Activated CD4-positive, alpha-beta memory T cell treated with anti-CD3 and anti-CD28 coated beads, Interleukin-2, amount 10 ng/mL, durations not matched to agents 7 days and 5 days (primary cell): ENCODE results near the gene RRP1. TPM values are rescaled to one million over a fixed set of nuclear protein-coding genes. Genes with fewer than 3 reads are reported as not detected.

Experiments used
- CTCF ChIA-PET: fragments of 350-600 bp; sonication (Branson Sonifier 250); formaldehyde crosslinking; loops from one replicate; lab custom pipeline; 2021; ENCODE audit warnings: antibody characterized with exemption, inconsistent platforms; lab: Charles Lee
- POLR2A ChIA-PET: fragments of 350-600 bp; sonication (Branson Sonifier 250); formaldehyde crosslinking; loops from one replicate; lab custom pipeline; 2021; ENCODE audit warnings: antibody characterized with exemption; lab: Charles Lee
- DNase-seq: peaks from one replicate; pipeline ENCODE4 v3.0.0-alpha.2; 2020
- H3K27ac Mint-ChIP-seq: one replicate; pipeline ENCODE4 v1.8.0; 2021; ENCODE audit warnings: mild to moderate bottlenecking, mixed read lengths
- H3K27me3 Mint-ChIP-seq: one replicate; pipeline ENCODE4 v1.8.0; 2021; ENCODE audit warnings: mixed read lengths
- H3K36me3 Mint-ChIP-seq: one replicate; pipeline ENCODE4 v1.8.0; 2021; ENCODE audit warnings: low read depth, mixed read lengths
- H3K4me1 Mint-ChIP-seq: one replicate; pipeline ENCODE4 v1.8.0; 2021; ENCODE audit warnings: mixed read lengths
- H3K4me3 Mint-ChIP-seq: one replicate; pipeline ENCODE4 v1.8.0; 2021; ENCODE audit warnings: mild to moderate bottlenecking, mixed read lengths
- H3K9me3 Mint-ChIP-seq: one replicate; pipeline ENCODE4 v1.8.0; 2021; ENCODE audit warnings: mixed read lengths
- total RNA-seq, 2 experiments: library from RNA; stranded (reverse); gene quantifications; one replicate each; pipeline ENCODE4 v1.2.3, GENCODE V29; 2021

The RRP1 gene
- total RNA-seq, 2 experiments from 2014 or later = 22.4 to 22.6 TPM

- DNase-seq = no peak
- Mint-ChIP-seq H3K36me3 (no peaks in the 10 kb centered on the region), H3K4me1 (peaks cover 14% of the 10 kb centered on the region), H3K4me3 (no peak overlapping the region), H3K27me3 (no peaks in the 10 kb centered on the region), H3K27ac (no peak overlapping the region), H3K9me3 (no peaks in the 10 kb centered on the region)
- ChIA-PET CTCF (interaction anchor here (0.6 to 1.8 kb wide), 9 partner anchors 14 to 169 kb away, joined by 3 to 8 read pairs (median 4); no protein-coding TSS in a partner anchor), POLR2A (no interaction called here)
Observed at GRCh38 chr21:43811262-43812105, 22.1 kb downstream of the RRP1 start.

GRCh38 chr21:43812139-43812821, 22.9 kb downstream of the RRP1 start:
- Mint-ChIP-seq H3K27ac (no peak overlapping the region), H3K9me3 (no peaks in the 10 kb centered on the region), H3K36me3 (no peaks in the 10 kb centered on the region), H3K4me1 (peaks cover 14% of the 10 kb centered on the region), H3K27me3 (no peaks in the 10 kb centered on the region), H3K4me3 (no peak overlapping the region)
- ChIA-PET POLR2A (no interaction called here), CTCF (interaction anchor here (1.8 kb wide), 1 partner anchor 128 kb away, joined by 5 read pairs; no protein-coding TSS in a partner anchor)
- DNase-seq = no peak

- CTCF ChIA-PET = interaction anchor here (0.9 kb wide), 1 partner anchor 56 kb away, joined by 4 read pairs; no protein-coding TSS in a partner anchor
- no peaks in the 10 kb centered on the region for H3K27me3 Mint-ChIP-seq
Observed at GRCh38 chr21:43812957-43813655, 23.7 kb downstream of the RRP1 start.

GRCh38 chr21:43813656-43813980, 24.2 kb downstream of the RRP1 start:
- H3K4me1 Mint-ChIP-seq = peaks cover 14% of the 10 kb centered on the region
- POLR2A ChIA-PET = no interaction called here
- DNase-seq = no peak
- H3K4me3 Mint-ChIP-seq = no peak overlapping the region
- peaks cover under 1% of the 10 kb centered on the region for H3K9me3 Mint-ChIP-seq
- H3K36me3 Mint-ChIP-seq = peaks cover under 1% of the 10 kb centered on the region
- H3K27ac Mint-ChIP-seq = no peak overlapping the region
- CTCF ChIA-PET = interaction anchor here (0.9 kb wide), 1 partner anchor 55 kb away, joined by 4 read pairs; no protein-coding TSS in a partner anchor
- H3K27me3 Mint-ChIP-seq = no peaks in the 10 kb centered on the region

More at GRCh38 chr21:43812957-43813655, 23.7 kb downstream of the RRP1 start:
- no peak for DNase-seq
- no peak overlapping the region for H3K4me3 Mint-ChIP-seq
- POLR2A ChIA-PET = no interaction called here
- no peaks in the 10 kb centered on the region for H3K9me3 Mint-ChIP-seq
- H3K36me3 Mint-ChIP-seq = no peaks in the 10 kb centered on the region
- H3K4me1 Mint-ChIP-seq = peaks cover 14% of the 10 kb centered on the region
- no peak overlapping the region for H3K27ac Mint-ChIP-seq

- Mint-ChIP-seq H3K4me3 (no peak overlapping the region), H3K27me3 (peaks cover 2% of the 10 kb centered on the region), H3K4me1 (peaks cover 17% of the 10 kb centered on the region), H3K36me3 (peaks cover 5% of the 10 kb centered on the region), H3K27ac (no peak overlapping the region), H3K9me3 (peaks cover 5% of the 10 kb centered on the region)
- CTCF ChIA-PET = interaction anchor here (0.9 kb wide), 1 partner anchor 54 kb away, joined by 4 read pairs; no protein-coding TSS in a partner anchor
- POLR2A ChIA-PET = no interaction called here
- no peak for DNase-seq
Observed at GRCh38 chr21:43814215-43815106, 25.1 kb downstream of the RRP1 start.

- ChIA-PET CTCF (no interaction called here), POLR2A (no interaction called here)
- Mint-ChIP-seq H3K36me3 (peaks cover 5% of the 10 kb centered on the region), H3K4me3 (no peak overlapping the region), H3K27ac (no peak overlapping the region), H3K27me3 (peaks cover 2% of the 10 kb centered on the region), H3K9me3 (peaks cover 5% of the 10 kb centered on the region), H3K4me1 (peaks cover 17% of the 10 kb centered on the region)
- no peak for DNase-seq
Observed at GRCh38 chr21:43815107-43815613, 25.8 kb downstream of the RRP1 start.

- ChIA-PET POLR2A (interaction anchor here (0.6 kb wide), 1 partner anchor 105 kb away, joined by 3 read pairs; no protein-coding TSS in a partner anchor), CTCF (interaction anchor here (0.5 kb wide), 1 partner anchor 263 kb away, joined by 3 read pairs; no protein-coding TSS in a partner anchor)
- DNase-seq = no peak
- peaks cover 13% of the 10 kb centered on the region for H3K4me1 Mint-ChIP-seq
- peaks cover 2% of the 10 kb centered on the region for H3K27me3 Mint-ChIP-seq
- H3K36me3 Mint-ChIP-seq = peaks cover 5% of the 10 kb centered on the region
- H3K9me3 Mint-ChIP-seq = peaks cover 5% of the 10 kb centered on the region
- H3K4me3 Mint-ChIP-seq = no peak overlapping the region
- no peak overlapping the region for H3K27ac Mint-ChIP-seq
Observed at GRCh38 chr21:43815991-43816390, 26.6 kb downstream of the RRP1 start.

GRCh38 chr21:43816611-43817071, 27.3 kb downstream of the RRP1 start:
- Mint-ChIP-seq H3K4me1 (peaks cover 12% of the 10 kb centered on the region), H3K4me3 (no peak overlapping the region), H3K27ac (no peak overlapping the region), H3K27me3 (peaks cover 2% of the 10 kb centered on the region), H3K36me3 (peaks cover 5% of the 10 kb centered on the region), H3K9me3 (peaks cover 5% of the 10 kb centered on the region)
- DNase-seq = no peak
- POLR2A ChIA-PET = interaction anchor here (0.6 kb wide), 1 partner anchor 105 kb away, joined by 3 read pairs; no protein-coding TSS in a partner anchor
- CTCF ChIA-PET = interaction anchor here (0.5 kb wide), 1 partner anchor 262 kb away, joined by 3 read pairs; no protein-coding TSS in a partner anchor

- no peak overlapping the region for H3K27ac Mint-ChIP-seq
- peaks cover 5% of the 10 kb centered on the region for H3K36me3 Mint-ChIP-seq
- ChIA-PET POLR2A (interaction anchor here (0.6 kb wide), 1 partner anchor 26 kb away, joined by 3 read pairs; no protein-coding TSS in a partner anchor), CTCF (interaction anchor here (0.6 to 0.7 kb wide), 2 partner anchors 143 to 160 kb away, joined by 3 read pairs; no protein-coding TSS in a partner anchor)
- H3K27me3 Mint-ChIP-seq = peaks cover 2% of the 10 kb centered on the region
- H3K9me3 Mint-ChIP-seq = peaks cover 5% of the 10 kb centered on the region
- DNase-seq = no peak
- no peak overlapping the region for H3K4me3 Mint-ChIP-seq
- H3K4me1 Mint-ChIP-seq = peaks cover 11% of the 10 kb centered on the region
Observed at GRCh38 chr21:43817157-43818086, 28.0 kb downstream of the RRP1 start.

GRCh38 chr21:43818685-43819084, 29.3 kb downstream of the RRP1 start:
- H3K36me3 Mint-ChIP-seq = peaks cover 5% of the 10 kb centered on the region
- peaks cover 5% of the 10 kb centered on the region for H3K9me3 Mint-ChIP-seq
- peaks cover 8% of the 10 kb centered on the region for H3K4me1 Mint-ChIP-seq
- CTCF ChIA-PET = no interaction called here
- H3K27me3 Mint-ChIP-seq = peaks cover 2% of the 10 kb centered on the region
- no peak overlapping the region for H3K27ac Mint-ChIP-seq
- POLR2A ChIA-PET = interaction anchor here (0.9 kb wide), 1 partner anchor 158 kb away, joined by 3 read pairs; no protein-coding TSS in a partner anchor
- DNase-seq = no peak
- H3K4me3 Mint-ChIP-seq = no peak overlapping the region
